ENCODE results near the gene ADGRL4. TPM values are rescaled to one million over a fixed set of nuclear protein-coding genes. Genes with fewer than 3 reads are reported as not detected.

ADGRL4 gene
- total and polyA plus RNA-seq, 2 donors (not counting 3 experiments of a cell fraction or from before 2014, with no cell fraction given), result 140 to 143 TPM

DNA sequence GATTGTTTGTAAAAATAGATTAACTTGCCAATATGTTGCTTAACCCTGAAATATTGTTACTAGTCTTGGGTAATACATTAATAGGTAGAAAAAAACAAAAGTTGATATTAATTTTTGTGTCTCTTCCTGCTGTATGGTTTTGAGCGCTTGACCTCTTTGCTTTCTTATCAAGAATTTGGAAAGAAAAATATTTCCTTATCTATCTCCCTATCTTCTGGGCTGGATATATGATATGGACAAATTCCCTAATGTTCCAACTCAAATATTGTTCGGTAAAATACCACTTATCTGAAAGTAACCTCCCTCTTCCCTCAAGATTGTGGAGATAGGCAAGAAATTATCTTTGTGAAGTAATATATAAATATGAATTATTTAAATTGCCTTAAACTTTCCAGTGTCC is 57.3 kb downstream of the ADGRL4 start:
- dilution Hi-C loops (cut with MboI; ENCODE audit: extremely low pct_ligation_motif_present, low sequenced_read_pairs), result no loop called here
- peaks cover 38% of the 10 kb centered on the region for H3K79me2 ChIP-seq (ENCODE audit: control insufficient read depth, insufficient read depth, low read length)
- H3K27me3 ChIP-seq (ENCODE audit: control insufficient read depth in 2 of 2, insufficient read depth in 2 of 2, low read length in 2 of 2), result no peaks in the 10 kb centered on the region
- TF ChIP-seq POLR2A (IDR thresholded peaks at IDR 0.05; ENCODE audit: low read depth, low read length) (no peak), POLR2AphosphoS5 (IDR thresholded peaks at IDR 0.05; ENCODE audit: insufficient read depth, low read depth, low read length) (no peak), FOS (IDR thresholded peaks at IDR 0.05; ENCODE audit: borderline replicate concordance, insufficient read depth, low read length) (no peak)
- TF ChIP-seq, protein P1, sequence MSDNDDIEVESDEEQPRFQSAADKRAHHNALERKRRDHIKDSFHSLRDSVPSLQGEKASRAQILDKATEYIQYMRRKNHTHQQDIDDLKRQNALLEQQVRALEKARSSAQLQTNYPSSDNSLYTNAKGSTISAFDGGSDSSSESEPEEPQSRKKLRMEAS (IDR thresholded peaks at IDR 0.05; ENCODE audit: insufficient read depth, insufficient read length), result no peak
- FAIRE-seq (no peak), DNase-seq (ENCODE audit: low read depth, low spot score) (no peak)
- H3K9ac ChIP-seq (replicated peaks; ENCODE audit: extremely low read depth, insufficient read depth, low read length), result no peak overlapping the region
- H2AFZ ChIP-seq (ENCODE audit: low read depth, low read length), result no peak overlapping the region
- H3K4me1 ChIP-seq (ENCODE audit: control insufficient read depth, extremely low read depth, insufficient read depth, low read length), result peaks cover 2% of the 10 kb centered on the region
- no peaks in the 10 kb centered on the region for H4K20me1 ChIP-seq (replicated peaks; ENCODE audit: control insufficient read depth, extremely low read depth, insufficient read depth, low read length)
- BruUV-seq (replicated peaks), result no TSS peak
- peaks cover 0 to 6% of the 10 kb centered on the region in 2 experiments for H3K36me3 ChIP-seq (ENCODE audit: control insufficient read depth in 2 of 2, extremely low read depth in 1 of 2, insufficient read depth in 2 of 2, low read length in 2 of 2)
- ChIA-PET POLR2A (no interaction called here), CTCF (no interaction called here)
- H3K4me3 ChIP-seq (replicated peaks in 1 of 3; ENCODE audit: insufficient read depth in 1 of 3, low read depth in 1 of 3, low read length in 3 of 3), result no peak overlapping the region
- intact Hi-C loops (cut with micrococcal nuclease), result loop anchor here (10.0 kb wide), 1 partner anchor 406 kb away; no protein-coding TSS in a partner anchor
- no peak overlapping the region for H3K4me2 ChIP-seq (ENCODE audit: insufficient read depth, low read length)
- H3K9me1 ChIP-seq (replicated peaks; ENCODE audit: control insufficient read depth, extremely low read depth, insufficient read depth, low read length), result no peaks in the 10 kb centered on the region
- H3K27ac ChIP-seq (ENCODE audit: insufficient read depth, low read depth, low read length), result no peak overlapping the region
- H3K9me3 ChIP-seq (replicated peaks; ENCODE audit: control insufficient read depth, insufficient read depth, low read length), result no peaks in the 10 kb centered on the region

- Histone ChIP-seq H3K9me1 (replicated peaks; ENCODE audit: control insufficient read depth, extremely low read depth, insufficient read depth, low read length) (no peaks in the 10 kb centered on the region), H3K4me3 (replicated peaks in 1 of 3; ENCODE audit: insufficient read depth in 1 of 3, low read depth in 1 of 3, low read length in 3 of 3) (no peak overlapping the region), H4K20me1 (replicated peaks; ENCODE audit: control insufficient read depth, extremely low read depth, insufficient read depth, low read length) (no peaks in the 10 kb centered on the region), H3K4me2 (ENCODE audit: insufficient read depth, low read length) (no peak overlapping the region), H3K27ac (ENCODE audit: insufficient read depth, low read depth, low read length) (no peak overlapping the region), H3K36me3 (ENCODE audit: control insufficient read depth in 2 of 2, extremely low read depth in 1 of 2, insufficient read depth in 2 of 2, low read length in 2 of 2) (peaks cover 5 to 34% of the 10 kb centered on the region in 2 experiments), H3K4me1 (ENCODE audit: control insufficient read depth, extremely low read depth, insufficient read depth, low read length) (peaks cover 6% of the 10 kb centered on the region), H3K9me3 (replicated peaks; ENCODE audit: control insufficient read depth, insufficient read depth, low read length) (no peaks in the 10 kb centered on the region), H3K9ac (replicated peaks; ENCODE audit: extremely low read depth, insufficient read depth, low read length) (no peak overlapping the region), H3K27me3 (ENCODE audit: control insufficient read depth in 2 of 2, insufficient read depth in 2 of 2, low read length in 2 of 2) (no peaks in the 10 kb centered on the region), H3K79me2 (ENCODE audit: control insufficient read depth, insufficient read depth, low read length) (peaks cover 6% of the 10 kb centered on the region), H2AFZ (ENCODE audit: low read depth, low read length) (no peak overlapping the region)
- CTCF ChIA-PET, result no interaction called here
- FAIRE-seq (no peak), DNase-seq (ENCODE audit: low read depth, low spot score) (no peak)
- no peak for TF ChIP-seq POLR2A (IDR thresholded peaks at IDR 0.05; ENCODE audit: low read depth, low read length)
- no peak for TF ChIP-seq FOS (IDR thresholded peaks at IDR 0.05; ENCODE audit: borderline replicate concordance, insufficient read depth, low read length)
- TF ChIP-seq, protein P1 (IDR thresholded peaks at IDR 0.05; ENCODE audit: insufficient read depth, insufficient read length), result no peak
- TF ChIP-seq GATA2 (IDR thresholded peaks at IDR 0.05; ENCODE audit: insufficient read depth, insufficient read length, low read depth, low read length), result no peak
- no peak for TF ChIP-seq JUN (IDR thresholded peaks at IDR 0.05; ENCODE audit: borderline replicate concordance, insufficient read depth, insufficient read length, low read depth)
- TF ChIP-seq POLR2AphosphoS5 (IDR thresholded peaks at IDR 0.05; ENCODE audit: insufficient read depth, low read depth, low read length), result no peak
- no peak for TF ChIP-seq MYC (IDR thresholded peaks at IDR 0.05; ENCODE audit: low read depth, low read length)
- TF ChIP-seq CTCF (IDR thresholded peaks at IDR 0.05; ENCODE audit: extremely low read depth in 1 of 2, insufficient read depth in 1 of 2, low read depth in 1 of 2, low read length in 2 of 2), result no peak
- no peak for TF ChIP-seq EZH2 (IDR thresholded peaks at IDR 0.05; ENCODE audit: borderline replicate concordance, low read depth, low read length, severe bottlenecking)
- POLR2A ChIA-PET, result no interaction called here
- no TSS peak for BruUV-seq (replicated peaks)
- dilution Hi-C loops (cut with MboI; ENCODE audit: extremely low pct_ligation_motif_present, low sequenced_read_pairs) (no loop called here), intact Hi-C loops (cut with micrococcal nuclease) (no loop called here)
Observed at GRCh38 chr1:78919150-78919549, 87.4 kb downstream of the ADGRL4 start.
